ENCODE measurements around the gene DRP2. TPM values are rescaled to one million over a fixed set of nuclear protein-coding genes. Genes with fewer than 3 reads are reported as not detected.

DRP2 gene
- total RNA-seq, 1 experiment from 2014 or later = 0.04 TPM

- no peak overlapping the region for H2AFZ ChIP-seq (ENCODE audit: low read length)
- no peak overlapping the region for H3K23ac ChIP-seq (ENCODE audit: insufficient read length, low read depth, low read length)
- H3K56ac ChIP-seq (ENCODE audit: insufficient read length, low read depth, low read length) = no peak overlapping the region
- Mint-ChIP-seq H3K36me3 (ENCODE audit: insufficient read depth in 1 of 3, low read depth in 3 of 3) (peaks cover 0 to 1% (median 0%) of the 10 kb centered on the region in 3 experiments; a peak in 1 of 7 replicates), H3K4me1 (peaks cover 2 to 7% of the 10 kb centered on the region in 2 experiments; a peak in 1 of 4 replicates), H3K9me3 (peaks cover 60 to 65% of the 10 kb centered on the region in 2 experiments), H3K27ac (no peak overlapping the region), H3K27me3 (ENCODE audit: low read depth) (no peaks in the 10 kb centered on the region; the same call in none of the 2 replicates), H3K4me3 (no peak overlapping the region)
- H2BK120ac ChIP-seq (ENCODE audit: low read depth, low read length, poor library complexity, severe bottlenecking) = no peak overlapping the region
- H3T11ph ChIP-seq (ENCODE audit: low read length) = no peak overlapping the region
- no peak overlapping the region for H3K27ac ChIP-seq (ENCODE audit: insufficient read length, low read depth, low read length)
- no CpG with 5 or more reads among the region's 6 CpGs for WGBS (ENCODE audit: extremely low coverage, insufficient read length, low lambda C conversion rate)
- no peaks in the 10 kb centered on the region for H3K27me3 ChIP-seq (ENCODE audit: insufficient read depth, low read length)
- no peaks in the 10 kb centered on the region for H4K20me1 ChIP-seq (ENCODE audit: control insufficient read depth, insufficient read depth, insufficient read length)
- H3K4me1 ChIP-seq (ENCODE audit: insufficient read depth, low read length) = no peaks in the 10 kb centered on the region
- H3K9ac ChIP-seq (ENCODE audit: extremely low read depth, insufficient read length, low read length) = no peak overlapping the region
- no peak for DNase-seq
- no peak for TF ChIP-seq CTCF (conservative IDR thresholded peaks at IDR 0.05)
- no peaks in the 10 kb centered on the region for H3K79me1 ChIP-seq (ENCODE audit: insufficient read depth, low read depth, low read length, poor library complexity, severe bottlenecking)
- H2BK20ac ChIP-seq (ENCODE audit: low read depth, low read length, poor library complexity, severe bottlenecking) = no peak overlapping the region
- H3K4ac ChIP-seq (ENCODE audit: low read depth, low read length) = no peak overlapping the region
- H4K91ac ChIP-seq (ENCODE audit: insufficient read length, low read depth, low read length) = no peak overlapping the region
- no peaks in the 10 kb centered on the region for H3K23me2 ChIP-seq (ENCODE audit: insufficient read length, low read depth, low read length, poor library complexity, severe bottlenecking)
- no peak overlapping the region for H3K14ac ChIP-seq (ENCODE audit: insufficient read depth, low read length)
- H2BK15ac ChIP-seq (ENCODE audit: low read depth, low read length) = no peak overlapping the region
- peaks cover 57% of the 10 kb centered on the region for H3K9me3 ChIP-seq (ENCODE audit: control insufficient read depth, low read depth, low read length)
- no peak overlapping the region for H4K8ac ChIP-seq (replicated peaks; ENCODE audit: insufficient read length, low read depth, low read length)
- H3K18ac ChIP-seq (ENCODE audit: insufficient read length, low read depth, low read length) = no peak overlapping the region
- no peak overlapping the region for H2AK5ac ChIP-seq (ENCODE audit: insufficient read length, low read length)
- H2BK5ac ChIP-seq (ENCODE audit: insufficient read length, low read length) = no peak overlapping the region
- H2BK12ac ChIP-seq (ENCODE audit: insufficient read length, low read depth, low read length) = no peak overlapping the region
- no peak overlapping the region for H4K5ac ChIP-seq (ENCODE audit: insufficient read length, low read depth, low read length)
- H3K79me2 ChIP-seq (ENCODE audit: insufficient read depth, low read length) = no peaks in the 10 kb centered on the region
- H3K4me2 ChIP-seq (ENCODE audit: insufficient read depth, insufficient read length, low read length) = no peak overlapping the region
Measured at GRCh38 chrX:101217689-101218088, 1.9 kb upstream of the DRP2 start.

All from H9 (cell line).